ENCODE data around the gene SCN5A. TPM values are rescaled to one million over a fixed set of nuclear protein-coding genes. Genes with fewer than 3 reads are reported as not detected.

SCN5A gene
- total RNA-seq, 1 experiment from 2014 or later = 0.24 TPM

DNA sequence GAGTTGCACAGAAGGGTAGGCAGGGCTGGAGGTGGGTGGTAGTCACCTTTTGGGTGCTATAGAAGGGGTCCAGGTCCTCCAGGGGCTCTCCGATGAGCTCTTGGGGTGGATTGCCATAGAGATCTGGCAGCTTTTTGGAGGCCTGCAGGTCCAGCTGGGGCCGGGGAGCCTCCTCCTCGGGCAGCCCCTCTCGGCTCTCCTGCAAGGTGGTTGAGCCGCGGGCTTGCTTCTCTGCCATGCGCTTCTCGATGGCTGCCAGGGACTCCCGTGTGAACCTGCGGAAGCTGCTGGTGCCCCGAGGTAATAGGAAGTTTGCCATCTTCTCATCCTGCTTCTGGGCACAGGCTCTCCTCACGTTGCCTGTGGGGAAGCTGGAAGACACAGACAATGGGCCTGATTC, 16.5 kb downstream of the SCN5A start:
- DNase-seq (ENCODE audit: low spot score) = no peak
- in situ Hi-C loops (cut with HindIII; ENCODE audit: low sequenced_read_pairs) = no loop called here

DNA sequence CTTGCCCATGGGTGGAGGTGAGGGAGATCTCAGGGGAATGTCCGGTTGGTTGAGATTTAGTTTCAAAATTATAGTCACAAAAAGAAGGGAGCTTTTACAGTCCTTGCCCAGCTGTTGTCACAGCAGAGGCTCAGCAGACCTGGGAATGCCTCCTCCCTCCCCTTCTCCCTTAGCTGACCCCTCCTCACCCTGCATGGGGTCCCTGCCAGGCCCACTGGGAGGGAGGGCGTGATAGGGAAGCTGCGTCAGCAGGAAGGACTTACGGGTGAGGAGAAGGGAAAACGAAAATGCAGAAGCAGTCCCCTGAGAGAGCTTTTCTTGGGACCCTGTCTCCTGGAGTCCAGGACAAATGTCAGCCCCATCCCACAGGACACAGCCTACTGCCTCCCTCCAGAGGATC, 18.9 kb downstream of the SCN5A start:
- in situ Hi-C loops (cut with HindIII; ENCODE audit: low sequenced_read_pairs) = no loop called here
- no peak for DNase-seq (ENCODE audit: low spot score)

DNA sequence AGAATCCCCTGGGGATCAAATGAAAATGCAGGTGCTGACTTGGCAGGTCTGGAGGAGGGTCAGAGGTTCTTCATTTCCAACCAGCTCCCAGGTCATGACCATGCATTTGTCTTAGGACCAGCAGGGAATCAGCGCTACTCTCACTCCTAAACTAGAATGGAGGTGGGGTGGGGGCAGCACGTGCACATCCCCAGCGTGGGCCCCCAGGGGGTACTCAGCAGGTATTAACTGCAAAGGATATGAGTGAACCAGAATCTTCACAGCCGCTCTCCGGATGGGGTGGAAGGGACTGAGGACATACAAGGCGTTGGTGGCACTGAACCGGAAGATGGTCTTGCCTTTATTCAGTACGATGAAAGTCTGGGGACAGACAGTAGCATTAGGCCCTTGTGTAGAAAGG, 19.4 kb downstream of the SCN5A start:
- no peak for DNase-seq (ENCODE audit: low spot score)
- in situ Hi-C loops (cut with HindIII; ENCODE audit: low sequenced_read_pairs) = no loop called here

DNA sequence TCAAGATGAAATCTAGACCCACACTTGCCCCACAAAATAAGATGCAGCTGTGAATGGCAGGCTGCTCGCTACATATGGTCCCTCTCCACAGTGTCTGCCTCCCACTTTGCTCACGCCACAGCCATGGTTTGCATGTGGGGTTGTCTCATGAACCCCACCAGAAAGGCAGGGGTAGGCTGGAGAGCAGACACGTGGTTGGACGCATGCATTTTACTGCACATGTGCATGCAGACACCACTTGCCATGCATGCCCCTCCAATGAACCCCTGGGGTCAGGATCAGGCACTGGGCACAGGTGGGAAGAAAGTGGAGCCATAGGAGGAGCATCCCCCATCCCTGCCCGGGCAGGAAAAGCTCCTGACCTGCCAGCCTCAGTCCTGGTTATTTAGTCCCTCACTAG, 20.7 kb downstream of the SCN5A start:
- no peak for DNase-seq (ENCODE audit: low spot score)
- in situ Hi-C loops (cut with HindIII; ENCODE audit: low sequenced_read_pairs) = no loop called here

DNA sequence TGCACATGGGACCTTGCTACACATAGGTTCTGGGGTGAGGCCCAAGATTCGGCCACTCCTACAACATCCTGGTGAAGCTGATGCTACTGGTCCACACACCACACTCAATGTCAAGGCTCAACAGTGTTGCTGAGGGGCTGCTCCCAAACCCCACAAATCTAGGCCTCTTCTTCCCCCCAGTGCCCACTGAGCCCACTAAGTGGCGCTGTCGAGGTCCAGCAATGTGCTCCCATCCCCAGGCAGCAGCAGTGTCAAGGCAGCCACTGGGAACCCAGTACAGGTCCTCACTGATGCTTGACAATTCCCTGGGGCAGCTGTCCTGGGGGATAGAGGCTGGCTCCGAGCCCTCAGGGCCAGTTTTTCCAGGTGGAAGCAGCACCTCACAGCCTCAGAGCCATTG, 21.5 kb downstream of the SCN5A start:
- DNase-seq (ENCODE audit: low spot score) = peak; percentile 3
- in situ Hi-C loops (cut with HindIII; ENCODE audit: low sequenced_read_pairs) = no loop called here

DNA sequence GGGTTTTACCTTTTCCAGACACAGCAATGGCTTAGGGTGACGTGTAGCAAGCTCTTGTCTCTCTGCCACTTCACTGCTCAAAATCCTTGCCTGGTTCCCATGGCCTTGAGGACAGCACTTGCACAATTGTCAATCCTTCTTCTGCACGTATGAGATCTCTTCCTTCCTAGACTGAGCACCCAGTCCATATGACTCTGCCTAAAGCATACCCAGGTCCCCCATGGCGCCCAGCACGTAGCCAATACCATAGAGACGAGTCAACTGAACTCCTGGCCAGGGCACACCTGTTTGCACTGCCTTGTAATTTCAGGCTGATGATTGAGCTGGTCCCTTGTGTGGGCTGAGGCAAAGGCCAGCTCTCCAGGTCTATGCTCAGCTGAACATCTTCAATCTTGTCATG, 23.3 kb downstream of the SCN5A start:
- in situ Hi-C loops (cut with HindIII; ENCODE audit: low sequenced_read_pairs) = no loop called here
- no peak for DNase-seq (ENCODE audit: low spot score)

DNA sequence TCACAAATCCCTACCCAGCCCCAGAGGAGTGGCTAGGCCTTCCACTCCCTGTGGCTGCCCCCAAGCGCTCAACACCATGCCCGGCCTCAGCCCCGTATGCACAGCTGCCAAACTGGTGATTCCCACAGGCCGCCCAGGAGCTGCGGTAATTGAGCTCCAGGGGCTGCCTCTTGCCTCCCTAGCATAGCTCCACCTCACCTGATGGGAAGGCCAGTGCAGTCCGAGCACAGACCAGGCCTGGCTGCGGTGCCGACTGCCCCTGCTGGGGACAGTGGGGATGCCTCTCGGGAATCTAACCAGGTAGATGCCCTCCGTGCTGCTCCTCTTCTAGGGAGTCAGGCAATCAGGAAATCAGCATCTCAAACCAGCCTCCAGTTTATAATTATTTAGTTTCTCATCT, 25.9 kb downstream of the SCN5A start:
- DNase-seq (ENCODE audit: low spot score) = no peak

DNA sequence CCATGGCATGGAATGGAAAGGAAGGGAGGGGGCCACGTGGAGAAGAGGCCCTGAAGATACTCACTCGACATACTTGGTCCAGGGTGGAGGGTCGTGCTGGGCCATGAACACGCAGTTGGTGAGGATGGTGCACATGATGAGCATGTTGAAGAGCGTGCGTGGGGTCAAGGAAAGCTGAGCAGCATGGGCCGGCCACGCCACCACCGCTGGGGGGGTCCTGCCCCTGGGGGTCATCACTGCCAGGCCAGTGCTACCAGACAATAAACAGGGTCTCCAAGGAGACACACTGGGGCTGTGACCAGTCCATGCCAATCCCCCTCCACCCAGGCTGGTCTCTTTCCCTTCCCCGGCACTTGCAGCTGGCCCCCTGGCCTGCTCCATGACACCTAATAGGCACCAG, 27.2 kb downstream of the SCN5A start:
- in situ Hi-C loops (cut with HindIII; ENCODE audit: low sequenced_read_pairs) = no loop called here
- DNase-seq (ENCODE audit: low spot score) = no peak

More for the DNA sequence above, 25.9 kb downstream of the SCN5A start:
- in situ Hi-C loops (cut with HindIII; ENCODE audit: low sequenced_read_pairs) = no loop called here

DNA sequence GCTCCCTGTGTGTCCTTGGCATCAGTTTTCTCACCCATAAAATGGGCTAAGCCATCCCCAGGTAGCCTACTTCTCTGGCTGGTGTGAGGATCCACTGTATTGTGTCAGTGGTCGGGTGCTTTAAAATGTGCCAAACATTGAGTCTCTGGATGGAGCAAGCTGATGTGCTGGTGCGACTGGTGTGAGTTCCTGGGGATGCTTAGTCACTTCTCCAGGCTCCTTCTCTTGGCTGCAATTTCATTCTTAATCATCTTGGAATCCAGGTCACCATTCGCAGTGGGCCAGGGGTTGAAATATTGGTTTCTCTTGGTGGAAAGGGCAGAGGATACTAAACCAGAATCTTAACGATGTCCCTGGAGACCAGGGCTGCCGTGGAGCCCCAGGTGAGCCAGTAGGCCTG, 29.3 kb downstream of the SCN5A start:
- DNase-seq (ENCODE audit: low spot score) = no peak
- in situ Hi-C loops (cut with HindIII; ENCODE audit: low sequenced_read_pairs) = no loop called here

DNA sequence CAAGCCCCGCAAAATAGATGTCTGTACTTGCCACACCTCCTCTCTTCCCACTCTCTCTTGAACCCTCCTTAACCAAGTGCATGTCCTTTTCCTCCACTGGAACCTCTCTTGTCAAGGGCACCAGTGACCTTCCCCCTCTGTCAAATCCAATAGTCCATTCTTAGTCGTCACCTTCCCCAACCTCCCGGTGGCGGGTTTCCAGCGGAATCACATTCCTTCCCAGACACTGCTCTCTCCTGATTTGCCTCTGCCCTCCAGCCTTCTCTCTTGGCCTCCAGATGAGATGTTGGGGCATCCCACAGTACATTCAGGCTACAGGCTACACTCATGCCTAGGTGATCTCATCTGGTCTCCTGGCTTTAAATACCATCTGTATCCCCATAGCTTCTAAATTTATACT, 31.1 kb downstream of the SCN5A start:
- in situ Hi-C loops (cut with HindIII; ENCODE audit: low sequenced_read_pairs) = no loop called here
- no peak for DNase-seq (ENCODE audit: low spot score)

DNA sequence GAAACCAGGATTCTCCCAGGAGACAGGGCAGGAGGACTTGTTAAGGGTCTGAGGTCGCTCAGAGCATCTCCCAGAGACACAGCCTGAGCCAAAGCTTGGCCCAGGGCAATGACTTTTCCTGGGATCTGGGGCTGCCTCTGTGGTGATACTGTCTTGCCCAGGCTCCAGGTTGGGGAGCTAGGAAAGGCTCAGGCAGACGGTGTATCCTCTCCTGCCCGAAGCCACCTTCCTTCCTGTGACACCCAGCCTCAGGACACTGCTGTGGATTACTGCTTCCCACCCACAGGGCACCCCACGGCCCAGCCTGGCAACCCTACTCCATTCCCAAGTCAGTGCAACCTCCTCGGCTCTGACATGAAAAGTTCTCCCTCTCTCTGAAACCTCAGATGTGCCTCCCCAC, 31.9 kb downstream of the SCN5A start:
- in situ Hi-C loops (cut with HindIII; ENCODE audit: low sequenced_read_pairs) = no loop called here
- no peak for DNase-seq (ENCODE audit: low spot score)

DNA sequence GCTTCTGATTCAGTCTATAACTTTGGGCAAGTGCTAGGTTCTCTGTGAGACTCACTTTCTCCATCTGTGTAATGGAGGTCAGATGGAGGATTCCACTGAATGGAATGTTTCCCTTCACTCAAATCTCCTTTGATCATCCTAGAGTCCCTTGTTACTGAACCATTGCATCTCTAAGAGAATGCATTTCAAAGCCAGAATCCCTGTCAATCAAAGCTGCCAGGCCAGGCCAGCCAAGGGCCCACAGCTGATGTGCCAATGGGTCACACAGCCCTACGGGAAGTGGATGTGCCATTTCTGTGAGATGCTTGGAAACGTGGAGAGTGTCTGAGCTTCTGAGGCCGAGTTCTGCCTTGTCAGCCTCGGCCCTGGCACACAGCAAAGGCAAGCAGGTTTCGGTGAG, 32.4 kb downstream of the SCN5A start:
- in situ Hi-C loops (cut with HindIII; ENCODE audit: low sequenced_read_pairs) = no loop called here

DNA sequence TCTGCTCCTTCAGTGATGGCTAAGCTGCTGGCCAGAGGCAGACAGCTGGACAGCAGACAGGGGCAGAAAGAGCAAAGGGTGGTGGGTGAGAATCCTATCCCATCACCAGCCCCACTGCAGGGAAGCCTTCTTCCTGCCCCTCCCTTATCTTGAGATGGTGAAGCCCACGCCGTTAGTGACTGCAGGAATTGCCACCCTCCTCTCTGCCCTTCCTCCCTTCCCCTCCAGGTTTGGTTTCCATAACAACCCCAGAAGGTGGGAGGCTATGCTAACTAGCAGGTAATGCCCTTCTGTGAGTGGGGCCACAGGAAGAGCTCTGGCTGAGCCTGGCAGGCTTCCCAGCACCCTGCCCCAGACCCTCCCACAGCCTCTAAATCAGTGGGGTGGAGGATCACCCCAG, 32.8 kb downstream of the SCN5A start:
- no peak for DNase-seq (ENCODE audit: low spot score)
- in situ Hi-C loops (cut with HindIII; ENCODE audit: low sequenced_read_pairs) = no loop called here

More for the DNA sequence above, 32.4 kb downstream of the SCN5A start:
- no peak for DNase-seq (ENCODE audit: low spot score)

DNA sequence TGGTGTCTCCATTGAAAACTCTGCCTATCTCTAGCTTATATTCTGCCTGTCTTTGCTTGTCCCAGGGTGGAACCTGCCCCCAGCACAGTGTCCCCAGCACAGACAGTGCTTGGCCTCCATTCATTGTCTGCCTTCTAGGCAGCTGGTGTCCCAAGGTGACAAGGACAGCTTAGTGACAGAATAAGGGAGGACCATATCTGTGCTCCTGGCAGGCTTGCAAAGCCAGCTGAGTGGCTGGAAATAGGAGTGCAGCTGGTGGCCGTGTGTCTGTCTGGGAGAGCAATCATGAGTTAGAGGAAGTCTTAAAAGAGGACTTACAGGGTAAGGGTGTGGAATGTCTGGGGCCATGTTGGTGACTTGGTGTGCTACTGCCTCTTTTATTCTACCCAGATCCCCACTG, 33.4 kb downstream of the SCN5A start:
- in situ Hi-C loops (cut with HindIII; ENCODE audit: low sequenced_read_pairs) = no loop called here
- DNase-seq (ENCODE audit: low spot score) = no peak

DNA sequence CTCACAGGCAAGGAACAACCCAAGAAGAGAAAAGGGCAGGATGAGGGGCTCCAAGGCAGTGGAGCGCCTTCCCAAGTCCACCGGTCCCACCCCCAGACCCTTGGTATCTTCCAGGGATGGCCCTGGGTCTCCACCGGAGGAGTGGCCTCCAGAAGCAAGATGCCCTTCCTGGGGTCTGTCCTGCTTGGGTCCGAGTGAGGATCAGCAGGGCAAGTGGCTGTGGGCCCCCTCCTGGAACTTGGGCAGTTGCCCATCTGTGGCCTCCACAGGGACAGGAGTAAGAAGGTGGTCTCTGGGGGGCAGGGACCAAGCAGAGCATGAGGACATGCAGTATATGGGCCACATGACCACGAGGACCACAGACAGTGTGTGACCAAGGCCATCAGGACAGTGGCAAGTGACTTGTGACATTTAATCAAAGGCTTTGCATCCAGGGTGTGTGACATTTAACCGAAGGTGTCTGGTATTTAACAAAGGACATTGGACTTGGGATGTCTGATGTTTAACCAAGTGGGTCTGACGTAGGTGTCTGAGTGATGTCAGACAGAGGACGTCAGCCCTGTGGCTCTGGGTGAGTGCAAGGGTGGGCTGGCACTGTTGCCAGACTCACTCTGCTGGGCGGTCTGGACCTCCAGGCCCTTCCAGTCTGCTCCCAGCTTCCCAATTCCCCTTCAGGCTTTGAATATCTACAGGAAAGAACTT, 34.7 kb downstream of the SCN5A start:
- in situ Hi-C loops (cut with HindIII; ENCODE audit: low sequenced_read_pairs) = no loop called here
- no peak for DNase-seq (ENCODE audit: low spot score)

DNA sequence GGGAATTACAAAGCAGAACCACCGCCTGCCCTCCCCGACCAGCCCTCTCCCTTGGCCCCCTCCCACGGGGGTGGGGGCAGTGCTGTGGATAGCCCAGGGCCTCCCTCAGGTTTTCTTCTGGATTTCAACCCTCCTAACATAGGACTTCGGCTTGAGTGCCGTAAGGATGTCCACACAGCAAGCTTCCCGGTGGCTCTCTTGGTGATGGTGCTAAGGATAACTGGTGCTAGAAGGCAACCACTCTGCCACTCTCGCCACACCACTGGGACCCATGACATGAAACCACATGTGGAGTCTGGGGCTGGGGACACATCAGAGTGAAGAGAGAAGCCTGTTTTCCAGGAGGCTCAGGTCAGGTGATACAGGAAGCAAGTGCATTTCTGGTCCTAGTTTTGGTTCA, 35.4 kb downstream of the SCN5A start:
- no peak for DNase-seq (ENCODE audit: low spot score)
- in situ Hi-C loops (cut with HindIII; ENCODE audit: low sequenced_read_pairs) = no loop called here

DNA sequence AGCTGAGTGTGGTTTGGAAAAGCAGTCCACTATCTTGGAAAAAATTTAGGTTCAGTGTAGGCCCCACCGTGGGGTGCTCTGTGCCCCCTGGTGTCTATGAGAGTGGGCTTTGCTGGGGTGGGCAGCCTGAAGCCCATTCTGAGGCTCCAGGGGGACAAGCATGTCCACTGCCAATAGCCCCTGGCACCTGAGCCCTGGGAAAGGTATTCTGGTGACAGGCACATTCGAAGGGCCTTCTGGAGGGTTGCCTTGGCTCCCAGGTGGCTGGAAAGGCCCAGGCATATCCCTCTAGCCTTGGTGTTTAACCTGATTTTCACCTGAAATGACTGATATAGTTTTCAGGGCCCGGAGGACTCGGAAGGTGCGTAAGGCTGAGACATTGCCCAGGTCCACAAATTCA, 36.1 kb downstream of the SCN5A start:
- in situ Hi-C loops (cut with HindIII; ENCODE audit: low sequenced_read_pairs) = no loop called here
- DNase-seq (ENCODE audit: low spot score) = no peak

DNA sequence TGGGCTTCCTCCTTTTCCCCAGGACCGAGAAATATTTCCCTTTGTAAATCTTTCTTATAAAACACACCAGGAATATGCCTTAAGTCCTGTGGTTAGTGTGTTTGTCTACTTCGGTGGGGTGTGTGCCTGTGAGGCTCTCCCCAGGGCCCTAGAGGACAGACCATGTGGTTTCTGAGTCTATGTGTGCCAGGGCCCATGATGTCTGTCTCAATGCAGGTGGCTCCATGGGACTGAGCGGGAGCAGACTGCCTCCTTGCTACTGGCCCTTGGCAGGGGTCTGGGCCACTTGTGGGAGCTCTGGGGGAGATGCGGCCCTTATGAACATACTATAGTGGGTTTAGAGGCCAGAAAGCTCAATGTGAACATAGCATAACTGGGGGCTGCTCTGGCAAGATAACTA, 37.6 kb downstream of the SCN5A start:
- no peak for DNase-seq (ENCODE audit: low spot score)
- in situ Hi-C loops (cut with HindIII; ENCODE audit: low sequenced_read_pairs) = no loop called here

DNA sequence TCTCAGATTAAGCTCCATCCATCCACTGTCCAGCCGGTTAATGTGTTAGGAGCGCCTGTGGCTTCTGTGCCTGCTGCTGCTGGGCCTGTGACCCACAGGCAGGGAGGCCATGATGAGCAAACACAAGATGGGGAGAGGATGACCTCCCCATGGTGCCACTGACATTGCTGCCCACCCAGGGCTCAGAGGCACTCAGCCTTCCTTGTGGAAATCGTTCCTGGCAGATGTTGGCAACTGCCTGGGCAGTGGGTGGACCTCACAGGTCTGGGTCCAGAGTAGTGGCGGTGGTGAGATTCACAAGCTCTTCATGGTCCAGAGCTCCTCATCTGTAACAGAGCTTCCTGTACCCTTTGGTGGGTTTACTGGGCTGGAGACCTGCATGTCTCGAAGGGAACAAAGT, 38.6 kb downstream of the SCN5A start:
- in situ Hi-C loops (cut with HindIII; ENCODE audit: low sequenced_read_pairs) = no loop called here
- no peak for DNase-seq (ENCODE audit: low spot score)

DNA sequence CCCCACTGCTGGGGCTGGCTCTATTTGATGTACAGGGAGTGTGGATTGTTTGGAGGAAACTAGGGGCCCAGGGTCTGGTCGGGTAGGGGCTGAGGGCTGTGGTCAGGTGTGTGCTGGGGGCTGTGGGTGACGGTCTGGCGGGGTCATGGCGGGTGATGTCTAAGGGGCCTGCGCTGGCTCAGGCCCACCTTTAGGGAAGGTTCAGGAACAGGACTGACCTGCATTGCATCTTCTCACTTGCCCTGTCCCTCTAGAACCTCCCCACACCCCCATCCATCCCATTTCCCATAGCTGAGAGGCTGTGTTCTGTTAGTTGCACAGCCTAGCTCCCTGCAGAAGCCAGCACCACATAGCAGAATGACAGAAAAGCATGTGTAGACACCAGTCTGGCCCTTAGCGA, 39.1 kb downstream of the SCN5A start:
- in situ Hi-C loops (cut with HindIII; ENCODE audit: low sequenced_read_pairs) = no loop called here
- no peak for DNase-seq (ENCODE audit: low spot score)

DNA sequence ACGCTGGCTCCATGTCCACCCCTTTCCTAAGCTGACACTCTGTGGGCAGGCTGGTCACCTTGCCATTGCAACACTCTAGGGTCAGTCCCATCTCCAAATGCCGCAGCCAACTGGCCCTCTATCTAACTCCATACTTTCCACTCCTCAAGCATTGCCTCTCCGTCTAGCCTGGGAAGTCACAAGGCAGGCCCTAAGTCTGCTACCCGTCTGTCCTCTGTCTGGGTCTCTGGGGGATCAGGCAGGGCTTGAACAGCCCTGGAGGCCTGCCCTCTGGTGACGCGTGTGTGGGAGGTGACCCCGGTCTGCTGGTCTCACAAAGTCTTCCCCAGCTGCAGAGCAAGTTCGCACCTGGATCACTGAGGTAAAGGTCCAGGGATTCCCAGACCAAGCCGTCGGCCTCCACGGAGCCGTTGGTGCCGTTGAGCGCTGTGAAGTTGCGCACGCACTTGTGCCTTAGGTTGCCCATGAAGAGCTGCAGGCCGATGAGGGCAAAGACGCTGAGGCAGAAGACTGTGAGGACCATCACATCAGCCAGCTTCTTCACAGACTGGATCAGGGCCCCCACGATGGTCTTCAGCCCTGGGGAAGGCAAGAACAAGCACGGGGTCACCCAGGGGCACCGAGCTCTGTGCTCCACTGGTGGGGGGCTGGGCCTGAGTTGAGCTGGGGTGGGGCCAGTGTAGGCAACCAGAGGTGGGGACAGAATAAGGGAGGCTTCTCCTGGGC, 39.9 kb downstream of the SCN5A start:
- in situ Hi-C loops (cut with HindIII; ENCODE audit: low sequenced_read_pairs) = no loop called here
- DNase-seq (ENCODE audit: low spot score) = no peak

All from G401 (cell line).